Measurements from ENCODE around the gene TUBGCP3.
"Not testable (repeated sequence)": the region's sequence is repeated elsewhere in the genome, so short reads cannot be mapped to it uniquely, and the experiment has no call there.

The TUBGCP3 gene

DNA sequence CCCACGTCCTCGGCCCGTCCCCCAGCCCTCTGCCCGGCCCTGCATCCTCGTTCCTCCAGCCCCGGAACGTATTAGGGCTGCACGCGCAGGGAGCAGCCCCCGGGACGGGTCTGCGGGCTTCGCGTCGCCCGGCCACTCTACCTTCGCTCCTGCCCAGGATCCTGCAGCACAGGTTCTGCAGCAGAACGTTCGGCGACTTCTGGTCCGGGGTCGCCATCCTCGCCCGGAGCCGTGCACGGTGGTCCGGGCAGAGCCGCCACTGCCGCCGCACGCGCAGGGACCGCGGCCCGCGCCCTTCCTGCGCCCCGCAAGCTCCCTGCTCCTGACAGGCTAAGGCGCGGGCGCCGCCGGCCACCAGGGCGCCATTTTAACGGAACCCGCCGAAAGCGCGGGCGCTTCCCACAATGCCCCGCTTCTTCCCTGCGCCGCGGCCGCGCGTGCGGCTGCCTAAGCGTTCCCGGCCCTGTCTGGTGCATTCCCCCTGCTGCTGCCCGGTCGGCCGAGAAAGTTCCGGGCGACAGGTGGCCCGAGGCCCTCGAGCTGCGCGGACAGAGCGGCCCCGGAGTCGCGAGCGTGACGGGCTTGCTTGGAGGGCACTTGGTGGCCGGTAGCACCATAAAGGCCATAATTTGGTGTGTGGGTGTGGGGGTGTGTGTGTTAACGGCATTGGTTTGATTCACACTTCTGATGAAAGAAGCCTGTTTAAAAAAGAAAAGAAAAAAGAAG lies at the start of gene TUBGCP3:
TSS of gene TUBGCP3 (minus strand) at position 390 of the 726 bp plus-strand sequence. CDS start at position 217, 173 bp downstream.
- Histone ChIP-seq H3K9ac (ENCODE audit: low read depth, low read length) (peak within 1 kb of the TSS; percentile 95), H3K36me3 (ENCODE audit: insufficient read depth, low read length) (no peaks in the 10 kb centered on the region), H3K9me3 (ENCODE audit: control insufficient read depth, insufficient read depth, low read length) (no peaks in the 10 kb centered on the region), H3K4me1 (ENCODE audit: insufficient read depth, low read length) (peaks cover 7% of the 10 kb centered on the region)

DNA sequence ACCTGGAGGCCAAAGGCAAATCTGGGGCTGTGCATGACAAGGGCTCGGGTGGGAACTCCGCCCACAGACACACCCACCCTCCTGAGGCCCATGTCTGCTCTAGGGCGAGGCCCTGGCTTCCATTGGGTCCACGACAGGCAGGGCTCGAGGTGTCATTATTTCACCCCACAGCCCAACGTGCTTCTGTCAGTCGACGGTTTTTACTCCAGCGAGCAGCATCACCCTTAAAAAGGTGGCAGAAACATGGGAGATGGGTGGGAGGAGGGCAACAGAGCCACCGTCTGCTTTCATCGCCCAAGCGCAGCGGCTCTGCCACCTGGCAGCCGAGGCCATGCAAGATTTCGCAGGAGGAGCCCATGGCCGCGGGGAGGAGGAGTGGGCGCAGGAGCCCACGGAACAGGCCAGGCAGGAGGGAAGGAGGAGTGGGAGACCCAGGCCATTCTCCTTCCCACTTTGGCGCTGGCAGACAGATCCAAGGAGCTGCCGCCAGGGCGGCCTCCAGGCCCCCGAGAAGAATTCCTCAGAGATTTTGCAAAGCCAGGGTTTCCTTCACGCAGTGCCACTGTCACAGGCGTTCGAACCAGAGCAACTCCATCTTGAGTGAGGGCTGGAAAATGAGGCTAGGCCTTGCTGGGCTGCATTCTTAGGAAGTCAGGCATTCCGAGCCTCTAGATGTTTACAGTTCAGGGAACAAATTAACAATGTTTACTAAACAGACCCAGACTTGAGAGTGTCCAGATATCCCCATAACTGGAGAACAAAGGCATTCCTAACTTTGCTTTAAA lies 49.3 kb upstream of the TUBGCP3 start:
- H3K4me1 ChIP-seq (ENCODE audit: insufficient read depth, low read length) = peaks cover 6% of the 10 kb centered on the region; the same call in 1 of the 2 replicates
- H3K9ac ChIP-seq (ENCODE audit: low read depth, low read length) = no peak overlapping the region
- no peaks in the 10 kb centered on the region for H3K36me3 ChIP-seq (ENCODE audit: insufficient read depth, low read length)
- H3K9me3 ChIP-seq (ENCODE audit: control insufficient read depth, insufficient read depth, low read length) = no peaks in the 10 kb centered on the region

- Histone ChIP-seq H3K36me3 (ENCODE audit: insufficient read depth, low read length) (no peaks in the 10 kb centered on the region), H3K4me1 (ENCODE audit: insufficient read depth, low read length) (peaks cover 6% of the 10 kb centered on the region; the same call in 1 of the 2 replicates), H3K9ac (ENCODE audit: low read depth, low read length) (no peak overlapping the region), H3K9me3 (ENCODE audit: control insufficient read depth, insufficient read depth, low read length) (no peaks in the 10 kb centered on the region)
Observed at GRCh38 chr13:112636401-112636975, 48.5 kb upstream of the TUBGCP3 start.

- Histone ChIP-seq H3K4me1 (ENCODE audit: insufficient read depth, low read length) (peaks cover 6% of the 10 kb centered on the region; the same call in 1 of the 2 replicates), H3K9me3 (ENCODE audit: control insufficient read depth, insufficient read depth, low read length) (no peaks in the 10 kb centered on the region), H3K9ac (ENCODE audit: low read depth, low read length) (no peak overlapping the region), H3K36me3 (ENCODE audit: insufficient read depth, low read length) (no peaks in the 10 kb centered on the region)
Observed at GRCh38 chr13:112635323-112635722, 47.4 kb upstream of the TUBGCP3 start.

DNA sequence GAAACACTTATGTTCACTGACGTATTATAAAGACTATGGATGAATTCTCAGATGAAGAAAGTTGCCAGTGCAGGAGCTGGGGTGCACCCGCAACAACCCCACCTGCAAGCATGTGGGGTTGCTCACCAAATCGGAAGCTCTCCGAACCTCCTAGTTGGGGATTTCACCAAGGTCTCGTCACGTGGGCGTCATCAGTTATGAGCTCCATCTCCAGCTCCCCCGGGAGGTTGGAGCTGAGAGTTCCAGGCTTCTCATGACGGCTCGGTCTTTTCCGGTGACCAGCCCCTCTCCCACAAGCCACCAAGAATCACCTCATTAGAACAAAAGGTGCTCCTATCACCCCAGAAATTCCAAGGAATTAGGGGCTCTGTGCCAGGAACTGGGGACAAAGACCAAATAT lies 46.1 kb upstream of the TUBGCP3 start:
- Histone ChIP-seq H3K4me1 (ENCODE audit: insufficient read depth, low read length) (peaks cover 6% of the 10 kb centered on the region; the same call in 1 of the 2 replicates), H3K9ac (ENCODE audit: low read depth, low read length) (no peak overlapping the region), H3K9me3 (ENCODE audit: control insufficient read depth, insufficient read depth, low read length) (no peaks in the 10 kb centered on the region), H3K36me3 (ENCODE audit: insufficient read depth, low read length) (no peaks in the 10 kb centered on the region)

GRCh38 chr13:112630226-112630625 lies 42.3 kb upstream of the TUBGCP3 start:
- H3K9me3 ChIP-seq (ENCODE audit: control insufficient read depth, insufficient read depth, low read length); H3K9ac ChIP-seq (ENCODE audit: low read depth, low read length); H3K4me1 ChIP-seq (ENCODE audit: insufficient read depth, low read length); H3K36me3 ChIP-seq (ENCODE audit: insufficient read depth, low read length): not testable (repeated sequence)

GRCh38 chr13:112629161-112629560 lies 41.2 kb upstream of the TUBGCP3 start:
- H3K9ac ChIP-seq (ENCODE audit: low read depth, low read length) = no peak overlapping the region
- H3K4me1 ChIP-seq (ENCODE audit: insufficient read depth, low read length) = no peaks in the 10 kb centered on the region
- H3K9me3 ChIP-seq (ENCODE audit: control insufficient read depth, insufficient read depth, low read length) = no peaks in the 10 kb centered on the region
- no peaks in the 10 kb centered on the region for H3K36me3 ChIP-seq (ENCODE audit: insufficient read depth, low read length)

GRCh38 chr13:112627613-112628012 lies 39.7 kb upstream of the TUBGCP3 start:
- H3K9me3 ChIP-seq (ENCODE audit: control insufficient read depth, insufficient read depth, low read length); H3K9ac ChIP-seq (ENCODE audit: low read depth, low read length); H3K36me3 ChIP-seq (ENCODE audit: insufficient read depth, low read length); H3K4me1 ChIP-seq (ENCODE audit: insufficient read depth, low read length): not testable (repeated sequence)

DNA sequence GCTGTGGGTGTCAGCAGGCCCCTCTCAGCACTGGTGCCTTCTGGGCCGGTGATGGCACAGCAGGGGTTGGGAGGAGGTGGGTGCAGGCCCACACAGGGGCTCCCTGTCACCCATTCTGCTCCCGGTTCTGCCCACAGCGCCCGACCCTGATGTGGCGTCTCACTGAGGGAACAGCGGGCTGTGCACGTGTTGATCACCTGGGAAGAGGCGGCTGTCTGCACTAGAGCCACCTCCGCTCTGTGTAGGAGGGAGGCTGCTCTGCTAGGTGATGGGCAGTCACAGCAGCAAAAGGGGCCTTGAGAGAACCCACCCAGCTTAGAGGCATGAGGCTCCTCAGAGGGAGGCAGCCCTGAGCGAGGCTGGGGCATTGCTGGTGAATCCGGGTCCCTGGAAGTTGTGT lies 39.2 kb upstream of the TUBGCP3 start:
- no peaks in the 10 kb centered on the region for H3K4me1 ChIP-seq (ENCODE audit: insufficient read depth, low read length)
- no peak overlapping the region for H3K9ac ChIP-seq (ENCODE audit: low read depth, low read length)
- H3K36me3 ChIP-seq (ENCODE audit: insufficient read depth, low read length) = no peaks in the 10 kb centered on the region
- H3K9me3 ChIP-seq (ENCODE audit: control insufficient read depth, insufficient read depth, low read length) = no peaks in the 10 kb centered on the region

DNA sequence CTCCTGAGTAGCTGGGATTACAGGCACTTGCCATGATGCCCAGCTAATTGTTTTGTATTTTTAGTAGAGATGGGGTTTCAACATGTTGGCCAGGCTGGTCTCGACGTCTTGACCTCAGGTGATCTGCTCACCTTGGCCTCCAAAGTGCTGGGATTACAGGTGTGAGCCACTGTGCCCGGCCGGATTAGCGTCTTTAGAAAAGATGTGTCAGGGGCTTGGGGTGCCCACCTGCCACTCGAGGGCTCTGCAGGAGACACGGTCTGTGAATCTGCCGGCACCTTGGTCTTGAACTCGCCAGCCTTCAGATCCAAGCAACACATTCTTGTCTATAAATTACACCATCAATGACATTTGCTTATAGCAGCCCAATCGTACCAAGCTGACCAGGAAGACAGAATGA lies 38.8 kb upstream of the TUBGCP3 start:
- Histone ChIP-seq H3K4me1 (ENCODE audit: insufficient read depth, low read length) (no peaks in the 10 kb centered on the region), H3K9ac (ENCODE audit: low read depth, low read length) (no peak overlapping the region), H3K9me3 (ENCODE audit: control insufficient read depth, insufficient read depth, low read length) (no peaks in the 10 kb centered on the region), H3K36me3 (ENCODE audit: insufficient read depth, low read length) (no peaks in the 10 kb centered on the region)

GRCh38 chr13:112626124-112626523 lies 38.2 kb upstream of the TUBGCP3 start:
- Histone ChIP-seq H3K4me1 (ENCODE audit: insufficient read depth, low read length) (no peaks in the 10 kb centered on the region), H3K9me3 (ENCODE audit: control insufficient read depth, insufficient read depth, low read length) (no peaks in the 10 kb centered on the region), H3K9ac (ENCODE audit: low read depth, low read length) (no peak overlapping the region), H3K36me3 (ENCODE audit: insufficient read depth, low read length) (no peaks in the 10 kb centered on the region)

DNA sequence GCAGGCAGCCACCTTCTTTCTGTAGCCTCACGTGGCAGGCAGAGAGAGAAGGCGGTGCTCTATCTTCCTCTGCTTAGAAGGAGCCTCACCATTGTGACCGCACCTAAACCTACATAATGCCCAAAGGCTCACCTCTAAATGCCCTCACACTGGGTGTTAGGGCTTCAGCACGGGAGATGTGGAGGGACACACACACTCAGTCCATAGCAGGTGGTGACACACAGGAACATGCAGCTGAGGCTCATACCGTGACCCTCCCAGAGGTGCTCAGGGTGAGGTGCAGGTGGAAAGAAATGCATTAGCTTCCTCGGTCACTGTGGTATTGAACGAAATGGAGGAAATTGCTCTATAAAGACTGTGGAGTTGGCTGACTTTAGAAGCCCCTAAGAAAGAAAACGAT lies 37.7 kb upstream of the TUBGCP3 start:
- Histone ChIP-seq H3K9ac (ENCODE audit: low read depth, low read length) (no peak overlapping the region), H3K4me1 (ENCODE audit: insufficient read depth, low read length) (no peaks in the 10 kb centered on the region), H3K9me3 (ENCODE audit: control insufficient read depth, insufficient read depth, low read length) (no peaks in the 10 kb centered on the region), H3K36me3 (ENCODE audit: insufficient read depth, low read length) (no peaks in the 10 kb centered on the region)

DNA sequence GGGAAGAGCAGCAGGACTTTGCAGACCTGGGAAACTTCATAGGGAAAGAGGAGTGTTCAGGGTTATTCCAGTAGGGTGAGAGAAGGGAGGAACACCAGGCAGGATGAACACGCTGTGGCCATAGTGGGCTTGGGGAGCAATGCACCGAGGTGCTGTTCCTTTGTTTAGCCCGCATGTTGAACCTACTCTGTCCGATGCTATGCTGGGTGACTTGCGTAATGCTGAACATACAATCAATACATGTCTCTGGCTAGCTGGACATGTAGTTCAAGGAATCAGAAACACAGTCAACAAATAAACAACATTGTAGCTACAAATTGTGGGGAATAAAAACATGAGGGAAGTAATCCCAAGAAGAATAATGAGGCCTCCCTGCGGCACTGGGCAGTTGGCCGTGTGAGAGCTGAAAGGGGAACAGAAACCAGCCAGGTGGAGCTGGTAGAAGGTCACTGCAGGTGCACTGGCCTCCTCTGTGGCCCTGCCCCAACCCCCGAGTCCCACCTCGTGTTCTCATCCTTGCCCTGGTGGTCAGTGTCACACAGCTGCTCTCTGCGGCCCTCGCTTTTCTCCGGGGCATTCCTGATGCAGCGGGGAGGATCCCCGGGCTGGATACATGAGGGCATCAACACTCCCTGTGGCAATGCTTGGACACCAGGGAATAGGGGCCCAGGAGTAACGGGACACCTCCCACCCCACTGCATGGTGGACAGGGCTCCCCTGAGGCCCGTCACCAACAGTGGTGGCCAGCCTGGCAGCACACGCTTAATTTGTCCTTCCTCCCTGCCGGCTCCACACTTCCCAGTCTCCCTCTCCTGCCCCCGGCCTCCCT lies 36.9 kb upstream of the TUBGCP3 start:
- Histone ChIP-seq H3K36me3 (ENCODE audit: insufficient read depth, low read length) (no peaks in the 10 kb centered on the region), H3K9ac (ENCODE audit: low read depth, low read length) (no peak overlapping the region), H3K9me3 (ENCODE audit: control insufficient read depth, insufficient read depth, low read length) (no peaks in the 10 kb centered on the region), H3K4me1 (ENCODE audit: insufficient read depth, low read length) (no peaks in the 10 kb centered on the region)

- Histone ChIP-seq H3K9ac (ENCODE audit: low read depth, low read length) (no peak overlapping the region), H3K9me3 (ENCODE audit: control insufficient read depth, insufficient read depth, low read length) (no peaks in the 10 kb centered on the region), H3K4me1 (ENCODE audit: insufficient read depth, low read length) (no peaks in the 10 kb centered on the region), H3K36me3 (ENCODE audit: insufficient read depth, low read length) (no peaks in the 10 kb centered on the region)
Observed at GRCh38 chr13:112624040-112624439, 36.1 kb upstream of the TUBGCP3 start.

Data from ES-I3 (cell line).